ENCODE results near the gene UBAC2. TPM values are rescaled to one million over a fixed set of nuclear protein-coding genes. Genes with fewer than 3 reads are reported as not detected.

Gene UBAC2
- total and polyA plus RNA-seq, 2 donors, result 42.8 to 69.1 TPM

DNA sequence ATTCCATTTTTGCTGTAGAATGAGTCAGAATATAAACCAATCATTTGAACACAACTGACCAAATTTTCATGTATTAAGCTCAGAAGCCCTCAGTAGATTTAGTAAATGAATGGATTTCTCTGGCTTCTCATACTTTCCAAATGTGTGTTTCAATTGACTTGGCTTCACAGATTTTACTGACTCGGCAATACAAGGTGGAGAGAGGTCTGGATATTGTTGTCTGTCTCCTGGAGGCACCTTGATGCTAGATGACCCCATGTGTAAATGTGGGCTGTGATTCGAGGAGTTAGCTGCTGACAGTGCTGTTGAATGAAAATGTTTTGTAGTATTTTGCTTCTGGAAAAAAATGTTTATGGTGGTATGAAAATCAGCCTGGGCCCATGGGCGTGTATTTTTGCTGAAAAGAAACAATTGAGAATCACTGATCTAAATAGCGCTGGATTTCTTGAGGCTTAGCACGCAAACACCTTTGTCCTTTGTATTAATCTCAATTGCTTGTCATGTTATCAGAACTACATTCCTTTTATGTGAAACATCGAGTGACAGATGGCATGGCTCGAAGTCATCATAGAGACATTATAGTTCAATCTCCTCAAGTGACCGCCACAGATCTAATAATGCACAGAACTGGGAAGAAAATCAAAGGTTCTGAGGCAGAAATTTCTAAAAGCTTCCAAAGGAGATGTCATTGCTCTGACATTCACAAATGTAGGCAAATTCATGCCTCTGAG, 41.2 kb upstream of the UBAC2 start:
- no peak overlapping the region for H3K27ac ChIP-seq (ENCODE audit: low read depth in 1 of 2, low read length in 1 of 2)
- no peaks in the 10 kb centered on the region for H3K36me3 ChIP-seq (ENCODE audit: control insufficient read depth in 2 of 2, insufficient read depth in 2 of 2, low read length in 1 of 2)
- no peak for DNase-seq (ENCODE audit: low read depth in 6 of 9, low spot score in 9 of 9)
- 95% methylated on average over 8 of the region's 8 CpGs for WGBS
- peaks cover 0 to 5% of the 10 kb centered on the region in 2 donors for H3K27me3 ChIP-seq (ENCODE audit: control insufficient read depth in 2 of 2, insufficient read depth in 1 of 2, low read length in 1 of 2)
- no peaks in the 10 kb centered on the region for H3K9me3 ChIP-seq (ENCODE audit: control insufficient read depth in 2 of 2, insufficient read depth in 1 of 2, low read length in 1 of 2)
- no peaks in the 10 kb centered on the region for H3K4me1 ChIP-seq (ENCODE audit: control insufficient read depth in 2 of 2, insufficient read depth in 2 of 2, low read length in 2 of 2)
- no peak overlapping the region for H3K4me3 ChIP-seq (ENCODE audit: low read length in 2 of 2)

DNA sequence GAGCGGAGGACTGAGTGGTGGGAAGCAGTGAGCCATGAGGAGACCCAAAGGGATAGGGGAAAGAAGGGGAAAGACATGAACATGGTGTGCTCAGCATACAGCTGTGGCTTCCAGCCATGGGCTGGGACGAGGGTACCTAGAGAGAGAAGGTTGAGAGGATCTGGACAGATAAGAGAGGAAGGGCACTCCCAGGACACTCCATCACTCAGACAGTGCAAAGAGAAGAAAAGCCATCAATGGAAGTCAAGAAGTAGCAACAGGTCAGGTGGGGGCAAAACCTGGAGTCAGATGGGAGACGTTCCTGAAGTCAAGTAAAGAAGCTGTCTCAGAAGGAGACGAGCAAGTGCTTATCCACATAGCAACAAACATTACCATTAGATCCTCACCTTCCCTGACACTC, 40.2 kb upstream of the UBAC2 start:
- Histone ChIP-seq H3K4me1 (ENCODE audit: control insufficient read depth in 2 of 2, insufficient read depth in 2 of 2, low read length in 2 of 2) (no peaks in the 10 kb centered on the region), H3K4me3 (ENCODE audit: low read length in 2 of 2) (no peak overlapping the region), H3K9me3 (ENCODE audit: control insufficient read depth in 2 of 2, insufficient read depth in 1 of 2, low read length in 1 of 2) (no peaks in the 10 kb centered on the region), H3K27me3 (ENCODE audit: control insufficient read depth in 2 of 2, insufficient read depth in 1 of 2, low read length in 1 of 2) (peaks cover 0 to 5% of the 10 kb centered on the region in 2 donors), H3K36me3 (ENCODE audit: control insufficient read depth in 2 of 2, insufficient read depth in 2 of 2, low read length in 1 of 2) (no peaks in the 10 kb centered on the region), H3K27ac (ENCODE audit: low read depth in 1 of 2, low read length in 1 of 2) (no peak overlapping the region)
- WGBS, result 95% methylated on average over 4 of the region's 4 CpGs
- DNase-seq (ENCODE audit: low read depth in 6 of 9, low spot score in 9 of 9), result no peak

DNA sequence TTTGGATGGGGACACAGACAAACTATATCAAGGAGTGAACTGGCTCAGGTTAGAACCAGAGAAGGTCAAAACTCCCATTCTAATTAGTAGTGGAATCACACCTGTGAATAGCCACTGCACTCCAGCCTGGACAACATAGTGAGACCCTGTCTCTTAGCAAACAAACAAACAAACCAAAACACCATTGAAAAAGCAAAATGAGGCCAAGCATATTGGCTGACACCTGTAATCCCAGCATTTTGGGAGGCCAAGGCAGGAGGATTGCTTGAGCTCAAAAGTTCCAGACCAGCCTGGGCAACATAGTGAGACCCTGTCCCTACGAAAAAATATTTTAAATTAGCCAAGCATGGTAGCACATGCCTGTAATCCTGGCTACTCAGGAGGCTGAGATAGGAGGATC, 39.1 kb upstream of the UBAC2 start:
- 93% methylated on average over 1 of the region's 1 CpG for WGBS
- Histone ChIP-seq H3K27me3 (ENCODE audit: control insufficient read depth in 2 of 2, insufficient read depth in 1 of 2, low read length in 1 of 2) (peaks cover 0 to 5% of the 10 kb centered on the region in 2 donors), H3K9me3 (ENCODE audit: control insufficient read depth in 2 of 2, insufficient read depth in 1 of 2, low read length in 1 of 2) (no peaks in the 10 kb centered on the region)

DNA sequence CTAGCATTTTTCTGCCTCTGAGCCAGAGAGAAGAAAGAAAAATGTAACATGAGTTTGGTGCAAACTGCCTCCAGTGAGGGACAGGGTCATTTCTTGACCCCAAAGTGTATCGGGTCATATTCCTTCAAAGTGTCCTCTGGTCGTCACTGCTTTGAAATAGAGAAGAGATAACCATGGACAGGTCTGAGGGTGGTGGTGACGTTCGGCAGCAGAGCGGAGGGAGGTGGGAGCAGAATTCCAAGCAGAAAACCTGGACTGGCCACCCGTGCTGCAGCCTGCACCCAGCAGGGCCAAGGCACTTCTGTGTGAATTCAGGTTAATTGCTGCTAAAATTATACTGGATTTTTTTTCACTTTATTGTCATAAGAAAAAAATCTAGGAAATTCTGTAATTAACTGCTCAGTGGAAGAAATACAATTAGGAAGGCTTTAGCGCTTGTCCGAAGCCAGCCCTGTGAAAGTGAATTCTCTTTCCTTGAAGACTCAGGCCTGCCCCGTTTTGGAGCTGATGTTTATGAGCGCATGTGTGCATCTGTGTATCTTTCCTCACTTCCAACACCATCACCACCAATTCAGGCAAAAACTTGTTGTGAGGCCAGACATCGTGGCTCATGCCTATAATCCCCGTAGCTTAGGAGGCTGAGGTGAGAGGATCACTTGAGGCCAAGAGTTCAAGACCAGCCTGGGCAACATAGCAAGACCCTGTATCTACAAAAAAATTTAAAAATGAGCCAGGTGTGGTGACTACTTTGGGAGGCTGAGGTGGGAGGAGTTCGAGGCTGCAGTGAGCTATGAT, 37.9 kb upstream of the UBAC2 start:
- Histone ChIP-seq H3K9me3 (ENCODE audit: control insufficient read depth in 2 of 2, insufficient read depth in 1 of 2, low read length in 1 of 2) (no peaks in the 10 kb centered on the region), H3K4me1 (ENCODE audit: control insufficient read depth in 2 of 2, insufficient read depth in 2 of 2, low read length in 2 of 2) (no peaks in the 10 kb centered on the region), H3K27ac (ENCODE audit: low read depth in 1 of 2, low read length in 1 of 2) (no peak overlapping the region), H3K36me3 (ENCODE audit: control insufficient read depth in 2 of 2, insufficient read depth in 2 of 2, low read length in 1 of 2) (no peaks in the 10 kb centered on the region), H3K27me3 (ENCODE audit: control insufficient read depth in 2 of 2, insufficient read depth in 1 of 2, low read length in 1 of 2) (peaks cover 0 to 5% of the 10 kb centered on the region in 2 donors), H3K4me3 (ENCODE audit: low read length in 2 of 2) (no peak overlapping the region)
- WGBS, result 96% methylated on average over 13 of the region's 13 CpGs
- no peak for DNase-seq (ENCODE audit: low read depth in 6 of 9, low spot score in 9 of 9)

More for the DNA sequence above, 39.1 kb upstream of the UBAC2 start:
- Histone ChIP-seq H3K27ac (ENCODE audit: low read depth in 1 of 2, low read length in 1 of 2) (no peak overlapping the region), H3K4me1 (ENCODE audit: control insufficient read depth in 2 of 2, insufficient read depth in 2 of 2, low read length in 2 of 2) (no peaks in the 10 kb centered on the region), H3K4me3 (ENCODE audit: low read length in 2 of 2) (no peak overlapping the region), H3K36me3 (ENCODE audit: control insufficient read depth in 2 of 2, insufficient read depth in 2 of 2, low read length in 1 of 2) (no peaks in the 10 kb centered on the region)
- no peak for DNase-seq (ENCODE audit: low read depth in 6 of 9, low spot score in 9 of 9)

DNA sequence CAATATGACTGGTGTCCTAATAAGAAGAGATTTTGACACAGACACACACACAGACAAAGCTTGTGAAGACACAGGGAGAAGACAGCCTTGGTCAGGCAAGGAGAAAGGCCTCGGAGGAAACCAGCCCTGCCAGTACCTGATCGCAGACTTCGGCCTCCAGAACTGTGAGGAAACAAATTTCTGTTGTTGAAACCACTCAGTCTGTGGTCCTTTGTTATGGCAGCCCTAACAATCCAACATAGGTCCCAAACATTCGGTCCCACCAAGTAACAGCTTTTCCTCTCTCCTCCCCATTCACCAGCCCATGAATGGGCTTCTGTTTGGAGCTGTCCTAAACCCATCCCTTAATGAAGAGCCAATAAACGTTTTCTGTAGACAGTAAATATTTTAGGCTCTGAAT, 36.4 kb upstream of the UBAC2 start:
- Histone ChIP-seq H3K4me1 (ENCODE audit: control insufficient read depth in 2 of 2, insufficient read depth in 2 of 2, low read length in 2 of 2) (no peaks in the 10 kb centered on the region), H3K36me3 (ENCODE audit: control insufficient read depth in 2 of 2, insufficient read depth in 2 of 2, low read length in 1 of 2) (no peaks in the 10 kb centered on the region), H3K27ac (ENCODE audit: low read depth in 1 of 2, low read length in 1 of 2) (no peak overlapping the region), H3K9me3 (ENCODE audit: control insufficient read depth in 2 of 2, insufficient read depth in 1 of 2, low read length in 1 of 2) (no peaks in the 10 kb centered on the region), H3K4me3 (ENCODE audit: low read length in 2 of 2) (no peak overlapping the region), H3K27me3 (ENCODE audit: control insufficient read depth in 2 of 2, insufficient read depth in 1 of 2, low read length in 1 of 2) (peaks cover 0 to 5% of the 10 kb centered on the region in 2 donors)
- WGBS, result 94% methylated on average over 5 of the region's 5 CpGs
- no peak for DNase-seq (ENCODE audit: low read depth in 6 of 9, low spot score in 9 of 9)

DNA sequence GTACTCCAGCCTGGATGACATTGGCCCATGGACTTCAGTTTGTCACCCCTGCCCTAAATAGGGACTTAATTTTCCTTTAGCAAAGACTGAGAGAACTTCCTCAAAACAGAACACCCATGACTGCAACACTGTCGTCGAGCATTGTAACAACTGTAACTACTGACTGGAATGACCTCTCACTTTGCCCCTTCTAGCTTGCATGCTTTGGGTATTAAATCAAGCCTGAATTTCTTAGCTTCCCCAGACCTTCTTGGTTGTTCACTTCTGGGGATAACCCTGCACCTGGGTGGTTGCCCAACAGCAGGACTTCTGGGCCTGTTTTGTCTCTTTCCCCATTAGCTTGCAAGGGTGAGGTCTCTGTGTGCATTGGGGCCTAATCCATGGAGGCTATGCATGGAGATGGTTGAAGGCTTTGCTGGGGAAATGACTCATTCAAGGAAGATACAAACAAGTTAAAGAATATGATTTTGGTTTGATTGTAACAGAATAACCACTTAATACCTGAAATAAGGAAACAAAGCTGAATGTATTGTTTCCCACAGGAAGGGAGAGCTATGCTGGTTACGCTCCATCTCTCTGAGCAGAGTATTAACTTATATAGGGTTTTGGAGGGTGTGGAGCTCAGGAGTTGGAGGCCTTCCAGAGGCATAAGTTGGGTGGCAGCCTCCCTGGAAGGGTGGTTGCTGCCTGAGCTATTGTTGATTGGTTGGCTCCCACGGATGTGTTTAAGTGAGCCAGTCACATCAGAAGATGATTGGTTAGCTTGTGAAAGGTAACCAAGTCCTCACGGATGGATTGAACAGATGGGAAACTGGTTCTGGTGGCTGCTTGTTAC, 34.7 kb upstream of the UBAC2 start:
- Histone ChIP-seq H3K27ac (ENCODE audit: low read depth in 1 of 2, low read length in 1 of 2) (no peak overlapping the region), H3K4me3 (ENCODE audit: low read length in 2 of 2) (no peak overlapping the region), H3K9me3 (ENCODE audit: control insufficient read depth in 2 of 2, insufficient read depth in 1 of 2, low read length in 1 of 2) (no peaks in the 10 kb centered on the region), H3K27me3 (ENCODE audit: control insufficient read depth in 2 of 2, insufficient read depth in 1 of 2, low read length in 1 of 2) (peaks cover 0 to 2% of the 10 kb centered on the region in 2 donors), H3K4me1 (ENCODE audit: control insufficient read depth in 2 of 2, insufficient read depth in 2 of 2, low read length in 2 of 2) (no peaks in the 10 kb centered on the region), H3K36me3 (ENCODE audit: control insufficient read depth in 2 of 2, insufficient read depth in 2 of 2, low read length in 1 of 2) (no peaks in the 10 kb centered on the region)
- 87% methylated on average over 5 of the region's 5 CpGs for WGBS
- no peak for DNase-seq (ENCODE audit: low read depth in 6 of 9, low spot score in 9 of 9)

DNA sequence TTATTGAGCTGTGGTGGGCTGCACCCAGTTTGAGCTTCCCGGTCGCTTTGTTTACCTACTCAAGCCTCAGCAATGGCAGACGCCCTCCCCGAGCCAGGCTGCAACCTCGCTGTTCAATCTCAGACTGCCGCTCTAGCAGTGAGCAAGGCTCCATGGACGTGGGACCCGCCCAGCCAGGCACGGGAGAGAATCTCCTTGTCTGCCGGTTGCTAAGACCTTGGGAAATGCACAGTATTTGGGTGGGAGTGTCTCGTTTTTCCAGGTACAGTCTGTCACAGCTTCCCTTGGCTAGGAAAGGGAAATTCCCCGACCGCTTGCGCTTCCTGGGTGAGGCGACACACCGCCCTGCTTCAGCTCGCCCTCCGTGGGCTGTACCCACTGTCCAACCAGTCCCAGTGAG, 27.7 kb upstream of the UBAC2 start:
- no peak overlapping the region for H3K27ac ChIP-seq (ENCODE audit: low read depth in 1 of 2, low read length in 1 of 2)
- H3K9me3 ChIP-seq (ENCODE audit: control insufficient read depth in 2 of 2, insufficient read depth in 1 of 2, low read length in 1 of 2), result no peaks in the 10 kb centered on the region
- H3K36me3 ChIP-seq (ENCODE audit: control insufficient read depth in 2 of 2, insufficient read depth in 2 of 2, low read length in 1 of 2), result no peaks in the 10 kb centered on the region
- H3K27me3 ChIP-seq (ENCODE audit: control insufficient read depth in 2 of 2, insufficient read depth in 1 of 2, low read length in 1 of 2), result no peaks in the 10 kb centered on the region
- 93% methylated on average over 18 of the region's 18 CpGs for WGBS
- no peak for DNase-seq (ENCODE audit: low read depth in 6 of 9, low spot score in 9 of 9)
- H3K4me3 ChIP-seq (ENCODE audit: low read length in 2 of 2), result no peak overlapping the region
- H3K4me1 ChIP-seq (ENCODE audit: control insufficient read depth in 2 of 2, insufficient read depth in 2 of 2, low read length in 2 of 2), result peaks cover 4 to 11% of the 10 kb centered on the region in 2 donors

DNA sequence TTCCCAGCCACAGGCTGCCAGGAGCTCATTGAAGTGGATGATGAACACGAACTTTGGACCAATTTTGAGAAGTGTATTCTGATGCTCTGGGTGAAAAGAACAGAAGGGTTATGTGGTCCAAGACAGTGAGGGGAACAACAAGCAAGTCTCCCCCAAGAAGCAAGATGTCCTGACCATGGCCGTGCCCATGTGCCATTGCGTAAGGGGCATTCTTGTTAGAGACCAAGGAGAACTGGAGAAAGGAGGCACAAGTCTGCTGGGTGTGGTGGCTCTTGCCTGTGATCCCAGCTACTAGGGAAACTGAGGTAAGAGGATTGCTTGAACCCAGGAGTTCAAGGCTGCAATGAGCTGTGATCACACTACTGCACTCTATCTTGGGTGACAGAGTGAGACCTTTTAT, 27.0 kb upstream of the UBAC2 start:
- no peaks in the 10 kb centered on the region for H3K9me3 ChIP-seq (ENCODE audit: control insufficient read depth in 2 of 2, insufficient read depth in 1 of 2, low read length in 1 of 2)
- H3K4me1 ChIP-seq (ENCODE audit: control insufficient read depth in 2 of 2, insufficient read depth in 2 of 2, low read length in 2 of 2), result peaks cover 8 to 17% of the 10 kb centered on the region in 2 donors
- no peaks in the 10 kb centered on the region for H3K36me3 ChIP-seq (ENCODE audit: control insufficient read depth in 2 of 2, insufficient read depth in 2 of 2, low read length in 1 of 2)
- no peak overlapping the region for H3K27ac ChIP-seq (ENCODE audit: low read depth in 1 of 2, low read length in 1 of 2)
- no peak for DNase-seq (ENCODE audit: low read depth in 6 of 9, low spot score in 9 of 9)
- no peaks in the 10 kb centered on the region for H3K27me3 ChIP-seq (ENCODE audit: control insufficient read depth in 2 of 2, insufficient read depth in 1 of 2, low read length in 1 of 2)
- 75% methylated on average over 3 of the region's 3 CpGs for whole genome bisulfite sequencing
- no peak overlapping the region for H3K4me3 ChIP-seq (ENCODE audit: low read length in 2 of 2)

Measured in thymus (tissue), 11 donors.